Stimulated activated naive B cell treated with anti-CD40 and anti-IgM and Interleukin-4, amounts not matched to agents 10 μg/mL and 1 μg/mL and 100 μg/mL, for 72 hours (primary cell): ENCODE data around the gene DNAAF5.

Experiments used
- ATAC-seq, 2 donors: fragments of 150-1000 bp; cut with Tn5 transposase; replicated peaks; 2 replicates each; pipeline ENCODE4 v1.10.0; 2021; ENCODE audit warnings: moderate library complexity in 1 of 2
- DNase-seq: peaks from one replicate; pipeline ENCODE4 v3.0.0; 2021
- H3K27ac Mint-ChIP-seq: one replicate; pipeline ENCODE4 v1.8.0; 2022; ENCODE audit warnings: mild to moderate bottlenecking, mixed read lengths
- H3K27me3 Mint-ChIP-seq, 2 donors: one replicate each; pipeline ENCODE4 v1.8.0; 2022; ENCODE audit warnings: mixed read lengths in 2 of 2
- H3K36me3 Mint-ChIP-seq, 2 donors: one replicate each; pipeline ENCODE4 v1.8.0; 2022; ENCODE audit warnings: mixed read lengths in 2 of 2, mild to moderate bottlenecking in 1 of 2
- H3K4me1 Mint-ChIP-seq, 2 donors: one replicate each; pipeline ENCODE4 v1.8.0; 2022; ENCODE audit warnings: mixed read lengths in 2 of 2, mild to moderate bottlenecking in 1 of 2
- H3K4me3 Mint-ChIP-seq, 2 donors: one replicate each; pipeline ENCODE4 v1.8.0; 2022; ENCODE audit warnings: mild to moderate bottlenecking in 2 of 2, mixed read lengths in 2 of 2, moderate library complexity in 1 of 2
- H3K9me3 Mint-ChIP-seq, 2 donors: one replicate each; pipeline ENCODE4 v1.8.0; 2022; ENCODE audit warnings: mixed read lengths in 2 of 2, mild to moderate bottlenecking in 1 of 2

DNAAF5 gene

DNA sequence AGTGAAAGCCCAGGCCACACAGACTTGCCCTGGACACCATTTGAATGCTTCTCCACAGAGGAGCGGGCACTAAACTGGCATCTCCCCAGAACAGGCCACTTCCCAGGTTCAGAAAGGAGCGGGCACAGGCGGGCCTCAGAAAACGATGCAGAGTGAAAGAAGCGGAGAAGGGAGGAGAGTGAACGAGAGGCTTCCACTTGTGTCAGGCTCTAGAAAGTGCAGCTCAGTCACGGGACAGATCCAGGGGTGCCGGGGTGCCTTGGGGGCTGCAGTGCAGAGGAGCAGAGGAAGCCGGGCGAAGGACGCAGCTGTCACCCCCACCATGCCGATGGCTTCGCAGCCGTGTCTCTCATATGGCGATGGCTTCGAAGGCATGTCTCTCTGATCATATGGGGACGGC is 26.7 kb downstream of the DNAAF5 start:
- DNase-seq (no peak), ATAC-seq (no peak)
- peaks cover 50 to 52% of the 10 kb centered on the region in 2 donors for H3K36me3 Mint-ChIP-seq
- no peaks in the 10 kb centered on the region for H3K27me3 Mint-ChIP-seq
- peaks cover 0 to 2% of the 10 kb centered on the region in 2 donors for H3K4me1 Mint-ChIP-seq
- H3K9me3 Mint-ChIP-seq: no peaks in the 10 kb centered on the region
- H3K27ac Mint-ChIP-seq: no peak overlapping the region
- H3K4me3 Mint-ChIP-seq: no peak overlapping the region

DNA sequence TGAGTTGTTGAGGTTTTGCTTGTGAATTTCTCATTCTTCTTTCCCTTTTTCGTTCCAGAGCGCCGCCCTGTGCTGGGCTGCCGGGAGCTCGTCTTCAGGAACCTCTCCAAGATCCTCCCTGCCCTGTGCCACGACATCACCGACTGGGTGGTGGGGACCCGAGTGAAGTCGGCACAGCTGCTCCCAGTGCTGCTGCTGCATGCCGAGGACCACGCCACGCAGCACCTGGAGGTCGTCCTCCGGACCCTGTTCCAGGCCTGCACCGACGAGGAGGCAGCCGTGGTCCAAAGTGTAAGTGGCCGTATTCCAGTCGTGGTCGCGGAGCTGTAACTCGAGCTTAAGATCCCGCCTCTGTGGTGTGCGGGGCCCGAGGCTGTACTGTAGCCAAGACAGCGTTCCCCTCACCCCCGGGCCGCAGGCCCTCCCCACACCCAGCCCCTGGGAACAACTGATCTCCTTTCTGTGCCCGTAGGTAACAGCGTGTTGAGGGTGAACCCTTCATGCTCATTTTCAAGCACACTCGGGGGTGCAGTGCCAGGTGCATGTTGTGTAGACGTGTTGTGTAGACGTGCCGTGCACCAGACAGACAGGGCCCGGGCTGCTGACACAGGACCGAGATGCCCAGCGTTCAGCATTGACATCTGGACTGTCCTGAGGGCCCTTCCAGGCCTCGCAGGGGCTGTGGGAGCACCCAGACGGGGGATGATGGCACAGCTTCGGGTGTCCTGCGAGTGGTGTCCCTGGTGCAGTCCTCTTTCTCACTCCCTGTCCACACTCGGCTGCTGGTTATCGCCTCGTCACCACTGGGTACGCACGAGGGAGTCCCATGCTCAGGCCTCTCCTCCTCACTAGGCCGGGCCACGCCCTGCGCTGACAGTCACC is 28.3 kb downstream of the DNAAF5 start:
- Mint-ChIP-seq H3K27ac (no peak overlapping the region), H3K27me3 (no peaks in the 10 kb centered on the region), H3K36me3 (peaks cover 57 to 61% of the 10 kb centered on the region in 2 donors), H3K4me1 (no peaks in the 10 kb centered on the region), H3K4me3 (no peak overlapping the region), H3K9me3 (no peaks in the 10 kb centered on the region)
- ATAC-seq (no peak), DNase-seq (no peak)

DNA sequence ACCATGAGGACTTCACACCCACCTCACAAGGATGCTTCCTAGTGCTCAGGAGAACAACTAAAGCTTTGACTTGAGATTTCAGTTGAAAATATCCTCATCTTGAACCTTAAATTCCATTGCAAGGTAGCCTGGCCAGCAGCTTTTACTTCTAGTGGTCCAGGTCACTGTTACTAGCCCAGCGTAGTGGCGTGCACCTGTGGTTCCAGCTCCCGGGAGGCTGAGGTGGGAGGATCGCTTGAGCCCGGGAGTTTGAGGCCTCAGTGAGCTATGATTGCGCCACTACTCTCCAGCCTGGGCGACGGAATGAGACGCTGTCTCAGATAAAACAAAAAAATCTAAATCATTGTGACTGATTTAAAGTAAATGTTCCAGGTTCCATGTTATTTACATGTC is 28.9 kb downstream of the DNAAF5 start:
- peaks cover 57 to 68% of the 10 kb centered on the region in 2 donors for H3K36me3 Mint-ChIP-seq

DNA sequence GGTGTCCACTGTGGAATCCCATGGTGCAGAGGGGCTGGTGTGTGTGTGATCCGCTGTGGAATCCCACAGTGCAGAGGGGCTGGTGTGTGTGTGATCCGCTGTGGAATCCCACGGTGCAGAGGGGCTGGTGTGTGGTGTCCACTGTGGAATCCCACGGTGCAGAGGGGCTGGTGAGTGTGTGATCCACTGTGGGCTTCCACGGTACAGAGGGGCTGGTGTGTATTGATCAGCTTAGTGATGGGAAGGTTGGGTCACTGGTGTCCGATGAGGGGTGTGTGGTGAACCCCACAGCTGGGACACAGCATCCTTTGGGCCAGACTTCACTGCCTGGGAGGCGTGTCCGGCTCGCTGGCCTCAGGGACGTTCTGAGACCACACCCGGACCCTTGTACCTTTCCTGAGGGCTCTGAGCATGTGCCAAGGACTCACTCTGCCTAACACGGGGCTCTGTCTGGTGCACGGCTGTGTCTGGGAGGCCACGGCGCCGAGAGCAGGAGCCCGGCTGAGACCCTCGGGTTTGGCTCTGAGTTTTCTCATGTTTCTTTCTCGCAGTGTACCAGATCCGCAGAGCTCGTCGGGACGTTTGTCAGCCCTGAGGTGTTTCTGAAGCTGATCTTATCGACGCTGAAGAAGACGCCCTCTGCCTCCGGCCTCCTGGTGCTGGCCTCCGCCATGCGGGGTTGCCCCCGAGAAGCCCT is 29.9 kb downstream of the DNAAF5 start:
- no peak for ATAC-seq
- Mint-ChIP-seq H3K27ac (no peak overlapping the region), H3K36me3 (peaks cover 60 to 72% of the 10 kb centered on the region in 2 donors), H3K27me3 (no peaks in the 10 kb centered on the region), H3K4me3 (no peak overlapping the region), H3K4me1 (no peaks in the 10 kb centered on the region), H3K9me3 (no peaks in the 10 kb centered on the region)
- no peak for DNase-seq

More for the DNA sequence above, 28.9 kb downstream of the DNAAF5 start:
- ATAC-seq (no peak), DNase-seq (no peak)
- H3K27ac Mint-ChIP-seq: no peak overlapping the region
- H3K9me3 Mint-ChIP-seq: no peaks in the 10 kb centered on the region
- no peaks in the 10 kb centered on the region for H3K4me1 Mint-ChIP-seq
- H3K27me3 Mint-ChIP-seq: no peaks in the 10 kb centered on the region
- no peak overlapping the region for H3K4me3 Mint-ChIP-seq

DNA sequence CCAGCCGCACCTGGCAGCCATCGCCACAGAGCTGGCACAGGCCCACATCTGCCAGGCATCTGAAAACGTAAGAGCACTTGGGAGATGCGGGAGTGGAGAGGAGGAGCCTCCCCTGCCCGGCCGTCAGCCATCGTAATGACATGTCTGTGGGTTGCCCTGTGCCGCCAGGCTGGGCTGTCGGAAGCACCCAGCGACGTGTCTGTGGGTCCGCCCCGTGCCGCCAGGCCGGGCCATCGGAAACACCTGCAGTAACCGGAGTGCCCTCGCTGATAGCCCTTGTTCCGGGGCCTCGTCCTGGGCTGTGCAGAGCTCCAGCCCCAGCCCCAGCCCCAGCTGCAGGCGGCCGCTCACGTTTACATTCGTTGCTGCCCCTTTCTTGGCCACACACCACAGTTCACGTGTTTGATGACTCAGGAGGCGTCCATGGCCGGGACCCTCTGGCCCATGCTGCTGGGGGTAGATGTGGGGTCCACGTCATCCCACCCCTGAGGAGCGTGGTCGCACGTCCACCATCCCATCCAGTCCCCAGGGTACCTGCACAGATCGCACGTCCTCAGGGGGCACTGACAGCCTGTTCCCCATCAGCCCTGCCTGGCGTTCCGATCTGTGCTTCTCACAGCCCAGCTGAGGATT is 30.5 kb downstream of the DNAAF5 start:
- no peaks in the 10 kb centered on the region for H3K9me3 Mint-ChIP-seq
- no peak overlapping the region for H3K27ac Mint-ChIP-seq
- H3K27me3 Mint-ChIP-seq: no peaks in the 10 kb centered on the region
- no peaks in the 10 kb centered on the region for H3K4me1 Mint-ChIP-seq
- no peak for ATAC-seq
- no peak overlapping the region for H3K4me3 Mint-ChIP-seq
- no peak for DNase-seq
- H3K36me3 Mint-ChIP-seq: peaks cover 60 to 74% of the 10 kb centered on the region in 2 donors

DNA sequence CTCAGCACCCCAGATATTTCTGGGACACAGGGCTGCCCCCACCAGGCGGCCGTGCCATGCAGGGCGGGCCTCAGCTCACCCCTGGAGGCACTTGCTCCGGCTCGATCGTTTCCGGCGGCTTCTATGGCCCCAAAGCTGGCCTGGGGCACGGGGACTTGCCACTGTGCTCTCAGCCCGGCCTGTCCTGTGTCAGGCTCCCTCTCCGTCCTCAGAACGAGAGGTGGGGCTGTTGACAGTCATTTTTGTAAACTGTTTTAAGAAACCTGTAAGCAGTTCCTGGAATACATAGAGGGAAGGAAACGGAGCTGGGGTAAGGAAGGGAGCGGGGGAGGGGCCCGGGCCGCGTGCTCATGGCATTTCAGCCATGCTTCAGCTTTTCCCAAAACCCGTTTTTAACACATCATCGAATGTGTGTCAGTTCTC is 31.3 kb downstream of the DNAAF5 start:
- no peak for ATAC-seq
- no peak overlapping the region for H3K4me3 Mint-ChIP-seq
- H3K9me3 Mint-ChIP-seq: no peaks in the 10 kb centered on the region
- no peak overlapping the region for H3K27ac Mint-ChIP-seq
- H3K4me1 Mint-ChIP-seq: no peaks in the 10 kb centered on the region
- peaks cover 56 to 70% of the 10 kb centered on the region in 2 donors for H3K36me3 Mint-ChIP-seq
- H3K27me3 Mint-ChIP-seq: no peaks in the 10 kb centered on the region
- no peak for DNase-seq

DNA sequence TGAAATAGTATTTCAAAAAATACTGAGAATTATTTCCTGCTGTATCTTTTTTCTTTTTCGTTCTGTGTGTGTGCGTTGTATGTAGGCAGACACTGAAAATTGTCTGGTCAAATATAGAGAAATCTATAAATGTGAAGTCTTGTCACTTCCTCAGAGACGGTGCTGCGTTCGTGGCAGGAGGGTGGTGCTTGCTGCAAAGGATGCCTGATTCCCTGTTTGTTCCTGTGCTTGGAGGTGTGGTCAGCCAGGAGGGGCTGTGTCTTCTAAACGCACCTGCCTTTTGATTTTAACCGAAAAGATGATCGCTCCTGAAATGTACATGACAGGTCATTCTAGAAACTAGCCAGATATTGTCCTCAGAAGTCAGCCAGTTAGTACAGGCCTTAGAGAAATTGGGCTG is 33.1 kb downstream of the DNAAF5 start:
- Mint-ChIP-seq H3K27ac (no peak overlapping the region), H3K4me1 (no peaks in the 10 kb centered on the region), H3K36me3 (peaks cover 52 to 68% of the 10 kb centered on the region in 2 donors), H3K9me3 (no peaks in the 10 kb centered on the region), H3K27me3 (no peaks in the 10 kb centered on the region), H3K4me3 (no peak overlapping the region)
- ATAC-seq: no peak
- DNase-seq: no peak

DNA sequence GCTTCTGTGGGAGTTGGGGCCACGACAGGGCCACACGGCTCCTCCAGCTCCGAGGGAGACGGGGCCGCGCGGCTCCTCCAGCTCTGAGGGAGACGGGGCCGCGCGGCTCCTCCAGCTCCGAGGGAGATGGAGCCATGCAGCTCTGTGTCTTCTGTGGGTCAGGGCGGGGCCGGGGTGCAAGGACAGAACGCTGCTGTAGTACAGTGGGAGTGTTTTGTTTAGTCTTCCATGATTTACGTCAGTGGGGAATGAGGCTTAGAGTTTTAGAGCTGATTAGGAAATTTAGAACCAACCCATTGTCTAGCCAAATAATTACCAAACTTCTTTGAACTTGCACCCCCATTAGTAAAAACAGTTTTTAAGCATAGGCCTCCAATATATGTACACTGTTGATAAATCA is 33.5 kb downstream of the DNAAF5 start:
- DNase-seq (no peak), ATAC-seq (no peak)
- Mint-ChIP-seq H3K27me3 (no peaks in the 10 kb centered on the region), H3K36me3 (peaks cover 49 to 64% of the 10 kb centered on the region in 2 donors), H3K4me1 (no peaks in the 10 kb centered on the region), H3K27ac (no peak overlapping the region), H3K9me3 (no peaks in the 10 kb centered on the region), H3K4me3 (no peak overlapping the region)

DNA sequence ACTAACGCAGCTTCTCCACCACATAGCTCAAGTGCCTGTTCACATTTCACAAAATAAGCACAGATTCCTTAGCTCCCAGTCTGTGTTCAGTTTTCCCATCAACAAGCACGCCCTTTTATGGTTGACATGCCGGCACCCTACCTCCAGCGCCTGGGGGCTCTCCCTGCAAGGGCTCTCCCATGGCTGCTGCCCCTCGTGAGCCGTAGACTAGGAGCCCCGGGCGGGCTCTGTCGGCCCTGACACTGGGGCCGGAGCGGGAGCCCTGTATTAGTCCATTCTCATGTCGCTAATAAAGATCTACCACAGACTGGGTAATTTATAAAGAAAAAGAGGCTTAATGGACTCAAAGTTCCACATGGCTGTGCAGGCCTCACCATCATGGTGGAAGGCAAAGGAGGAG is 34.6 kb downstream of the DNAAF5 start:
- H3K4me3 Mint-ChIP-seq: no peak overlapping the region
- no peaks in the 10 kb centered on the region for H3K27me3 Mint-ChIP-seq
- H3K27ac Mint-ChIP-seq: no peak overlapping the region
- H3K36me3 Mint-ChIP-seq: peaks cover 47 to 61% of the 10 kb centered on the region in 2 donors
- H3K4me1 Mint-ChIP-seq: no peaks in the 10 kb centered on the region
- ATAC-seq: no peak
- H3K9me3 Mint-ChIP-seq: no peaks in the 10 kb centered on the region
- no peak for DNase-seq

DNA sequence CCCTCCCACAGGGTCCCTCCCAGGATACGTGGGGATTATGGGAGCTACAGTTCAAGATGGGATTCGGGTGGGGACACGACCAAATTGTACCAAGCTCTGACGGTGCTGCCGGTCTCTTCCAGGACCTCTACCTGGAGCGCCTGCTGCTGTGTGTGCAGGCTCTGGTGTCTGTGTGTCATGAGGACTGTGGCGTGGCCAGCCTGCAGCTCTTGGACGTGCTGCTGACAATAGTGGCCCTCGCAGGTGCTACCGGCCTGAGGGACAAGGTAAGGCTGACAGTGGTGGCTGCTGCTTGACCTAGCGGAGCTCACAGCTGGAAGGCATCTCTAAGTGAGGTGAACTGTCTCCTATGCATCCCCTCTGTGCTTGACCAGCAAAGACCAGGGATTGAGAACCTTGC is 35.1 kb downstream of the DNAAF5 start:
- H3K36me3 Mint-ChIP-seq: peaks cover 49 to 62% of the 10 kb centered on the region in 2 donors
- no peaks in the 10 kb centered on the region for H3K9me3 Mint-ChIP-seq
- no peaks in the 10 kb centered on the region for H3K27me3 Mint-ChIP-seq
- no peak for DNase-seq
- no peak overlapping the region for H3K27ac Mint-ChIP-seq
- ATAC-seq: no peak
- H3K4me1 Mint-ChIP-seq: no peaks in the 10 kb centered on the region
- H3K4me3 Mint-ChIP-seq: no peak overlapping the region

DNA sequence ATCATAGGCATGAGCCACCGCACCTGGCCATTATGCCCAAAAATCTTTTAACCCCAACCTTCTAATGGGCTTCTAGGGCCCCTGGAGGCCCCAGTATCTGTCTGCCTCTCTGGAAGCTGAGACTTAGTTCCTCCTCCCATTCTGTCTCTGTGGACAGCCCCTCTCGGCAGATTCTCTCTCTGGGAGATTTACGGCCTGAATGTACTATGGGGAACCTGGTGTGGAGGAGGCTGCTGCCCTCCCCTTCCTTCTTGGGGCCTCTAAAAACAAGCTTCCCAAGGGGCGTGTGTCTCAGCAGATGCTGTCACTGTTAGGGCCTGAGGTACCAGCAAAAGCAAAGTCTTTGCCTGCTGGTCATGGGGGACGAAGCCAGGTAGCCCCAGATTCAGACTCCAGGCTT is 36.4 kb downstream of the DNAAF5 start:
- DNase-seq (no peak), ATAC-seq (no peak)
- Mint-ChIP-seq H3K27me3 (no peaks in the 10 kb centered on the region), H3K36me3 (peaks cover 50 to 69% of the 10 kb centered on the region in 2 donors), H3K9me3 (no peaks in the 10 kb centered on the region), H3K4me1 (peaks cover 0 to under 1% of the 10 kb centered on the region in 2 donors), H3K4me3 (no peak overlapping the region), H3K27ac (no peak overlapping the region)

DNA sequence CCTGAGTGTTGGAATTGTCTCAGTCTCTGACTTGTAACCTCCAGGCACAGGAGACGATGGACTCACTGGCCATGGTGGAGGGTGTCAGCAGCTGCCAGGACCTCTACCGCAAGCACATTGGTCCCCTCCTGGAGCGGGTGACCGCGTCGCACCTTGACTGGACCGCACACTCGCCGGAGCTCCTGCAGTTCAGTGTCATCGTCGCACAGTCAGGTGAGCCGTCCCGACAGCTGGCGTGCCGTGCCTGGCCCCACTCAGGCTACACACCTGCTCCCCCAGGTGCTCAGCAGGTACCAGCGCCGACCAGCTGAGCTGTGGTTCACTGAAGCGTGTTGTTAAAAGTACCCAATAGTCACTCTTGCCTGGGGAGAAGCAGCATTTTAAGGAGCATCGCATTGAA is 37.3 kb downstream of the DNAAF5 start:
- Mint-ChIP-seq H3K36me3 (peaks cover 51 to 70% of the 10 kb centered on the region in 2 donors), H3K4me3 (no peak overlapping the region), H3K27ac (no peak overlapping the region), H3K27me3 (no peaks in the 10 kb centered on the region), H3K4me1 (peaks cover 0 to 2% of the 10 kb centered on the region in 2 donors), H3K9me3 (no peaks in the 10 kb centered on the region)
- DNase-seq: no peak
- ATAC-seq: no peak

DNA sequence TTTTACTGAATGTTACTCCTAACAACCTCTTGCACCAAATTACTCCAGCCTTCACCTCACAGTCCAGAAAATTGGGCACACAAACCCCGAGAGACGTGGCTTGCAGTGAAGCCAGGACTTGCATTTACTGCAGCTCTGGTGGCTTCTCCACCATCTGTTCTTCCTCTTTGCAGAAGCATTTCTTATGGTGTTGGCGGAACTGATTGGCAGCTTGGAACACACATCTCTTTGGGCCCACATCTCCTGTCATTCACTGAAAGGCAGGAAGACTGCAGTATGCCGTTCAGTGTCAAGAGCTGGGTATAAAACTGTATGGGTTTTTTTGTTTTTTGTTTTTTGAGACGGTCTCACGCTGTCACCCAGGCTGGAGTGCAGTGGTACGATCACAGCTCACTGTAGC is 38.9 kb downstream of the DNAAF5 start:
- ATAC-seq: no peak
- no peaks in the 10 kb centered on the region for H3K27me3 Mint-ChIP-seq
- peaks cover 0 to 2% of the 10 kb centered on the region in 2 donors for H3K4me1 Mint-ChIP-seq
- no peak for DNase-seq
- no peak overlapping the region for H3K27ac Mint-ChIP-seq
- H3K36me3 Mint-ChIP-seq: peaks cover 43 to 60% of the 10 kb centered on the region in 2 donors
- no peak overlapping the region for H3K4me3 Mint-ChIP-seq
- no peaks in the 10 kb centered on the region for H3K9me3 Mint-ChIP-seq

DNA sequence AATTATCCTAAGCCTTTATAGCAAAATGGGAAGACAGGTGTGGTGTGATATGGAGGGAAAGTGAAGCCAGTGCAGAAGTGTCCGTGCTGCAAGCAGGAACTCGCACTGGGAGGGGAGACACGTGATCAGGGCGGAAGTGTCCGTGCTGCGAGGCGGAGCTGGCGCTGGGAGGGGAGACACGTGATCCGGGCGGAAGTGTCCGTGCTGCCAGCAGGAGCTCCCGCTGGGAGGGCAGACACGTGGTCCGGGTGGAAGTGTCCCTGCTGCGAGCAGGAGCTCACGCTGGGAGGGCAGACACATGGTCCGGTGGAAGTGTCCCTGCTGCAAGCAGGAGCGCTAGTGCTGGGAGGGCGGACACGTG is 41.1 kb downstream of the DNAAF5 start:
- no peak overlapping the region for H3K4me3 Mint-ChIP-seq
- no peak overlapping the region for H3K27ac Mint-ChIP-seq
- H3K36me3 Mint-ChIP-seq: peaks cover 44 to 60% of the 10 kb centered on the region in 2 donors
- no peak for DNase-seq
- no peaks in the 10 kb centered on the region for H3K9me3 Mint-ChIP-seq
- H3K4me1 Mint-ChIP-seq: peaks cover 0 to 2% of the 10 kb centered on the region in 2 donors
- H3K27me3 Mint-ChIP-seq: no peaks in the 10 kb centered on the region
- ATAC-seq: peak in 1 of 2 donors; percentile 2
